ENCODE results near the gene SPOPL.
"Not testable (repeated sequence)": the region's sequence is repeated elsewhere in the genome, so short reads cannot be mapped to it uniquely, and the experiment has no call there.

SPOPL gene

GRCh38 chr2:138495384-138495783 lies 6.2 kb upstream of the SPOPL start:
- DNase-seq = no peak

- no peak for DNase-seq
These were observed 5.4 kb upstream of the SPOPL start for GRCh38 chr2:138496096-138496651.

GRCh38 chr2:138497294-138497693 lies 4.3 kb upstream of the SPOPL start:
- DNase-seq = no peak

GRCh38 chr2:138499684-138500083 lies 1.9 kb upstream of the SPOPL start:
- no peak for DNase-seq

GRCh38 chr2:138500592-138501424 lies 762 bp upstream of the SPOPL start:
- DNase-seq = no peak

- no peak for DNase-seq
These were observed 901 bp downstream of the SPOPL start for GRCh38 chr2:138502255-138503086.

GRCh38 chr2:138503087-138503442 lies 1.5 kb downstream of the SPOPL start:
- DNase-seq = no peak

GRCh38 chr2:138503652-138504051 lies 2.1 kb downstream of the SPOPL start:
- no peak for DNase-seq

- no peak for DNase-seq
These were observed 2.5 kb downstream of the SPOPL start for GRCh38 chr2:138504092-138504491.

GRCh38 chr2:138504546-138505235 lies 3.1 kb downstream of the SPOPL start:
- DNase-seq = no peak

GRCh38 chr2:138507267-138507666 lies 5.7 kb downstream of the SPOPL start:
- DNase-seq = no peak

GRCh38 chr2:138510319-138510718 lies 8.7 kb downstream of the SPOPL start:
- no peak for DNase-seq

GRCh38 chr2:138512672-138513071 lies 11.1 kb downstream of the SPOPL start:
- no peak for DNase-seq

GRCh38 chr2:138514173-138514572 lies 12.6 kb downstream of the SPOPL start:
- no peak for DNase-seq

GRCh38 chr2:138515092-138515491 lies 13.5 kb downstream of the SPOPL start:
- no peak for DNase-seq

- DNase-seq = no peak
These were observed 14.6 kb downstream of the SPOPL start for GRCh38 chr2:138516030-138516704.

- DNase-seq = no peak
These were observed 17.3 kb downstream of the SPOPL start for GRCh38 chr2:138518860-138519259.

- DNase-seq = no peak
These were observed 20.3 kb downstream of the SPOPL start for GRCh38 chr2:138521821-138522220.

GRCh38 chr2:138522556-138522955 lies 21.0 kb downstream of the SPOPL start:
- no peak for DNase-seq

- DNase-seq = not testable (repeated sequence)
These were observed 21.6 kb downstream of the SPOPL start for GRCh38 chr2:138523018-138523672.

- DNase-seq = not testable (repeated sequence)
These were observed 22.1 kb downstream of the SPOPL start for GRCh38 chr2:138523673-138524042.

GRCh38 chr2:138524353-138524752 lies 22.8 kb downstream of the SPOPL start:
- DNase-seq = not testable (repeated sequence)
